Esophagus squamous epithelium (tissue), 5 donors: ENCODE data around the gene SIRPG. TPM values are rescaled to one million over a fixed set of nuclear protein-coding genes. Genes with fewer than 3 reads are reported as not detected.

Experiments used
- DNase-seq: peaks from one replicate; lab custom pipeline; 2025; lab: John Stamatoyannopoulos, UW
- H3K27ac ChIP-seq, 4 donors: fragments of 200-600 bp; sonication (generic); one replicate each; pipeline ENCODE4 v1.5.1; 2016 to 2019; ENCODE audit warnings: mild to moderate bottlenecking in 1 of 4
- H3K27me3 ChIP-seq, 4 donors: fragments of 200-600 bp; sonication (generic); 1 replicate in 3 of 4; 2 replicates in 1 of 4; pipeline versions ENCODE4 v1.5.1 to v1.6.0; 2017 to 2021; ENCODE audit warnings: antibody characterized with exemption in 1 of 4
- H3K36me3 ChIP-seq, 3 donors: fragments of 200-600 bp; sonication (generic); one replicate each; pipeline ENCODE4 v1.5.1; 2016 to 2019
- H3K4me1 ChIP-seq, 3 donors: fragments of 200-600 bp; sonication (generic); one replicate each; pipeline ENCODE4 v1.5.1; 2017 to 2019
- H3K4me3 ChIP-seq, 4 donors: fragments of 200-600 bp; sonication (generic); 1 replicate in 3 of 4; 2 replicates in 1 of 4; pipeline ENCODE4 v1.5.1; 2016 to 2019; ENCODE audit warnings: mild to moderate bottlenecking in 2 of 4, moderate library complexity in 1 of 4
- H3K9me3 ChIP-seq, 3 donors: fragments of 200-600 bp; sonication (generic); one replicate each; pipeline ENCODE4 v1.5.1; 2016 to 2019
- CTCF ChIP-seq, 6 experiments: fragments of 450-650 bp in 4 of 6; fragments of 200-600 bp in 2 of 6; sonication (generic) in 2 of 6; IDR thresholded peaks; one replicate each; pipeline ENCODE4 v1.5.1; 2016 to 2019; ENCODE audit warnings: antibody characterized with exemption in 6 of 6, mild to moderate bottlenecking in 4 of 6, moderate library complexity in 4 of 6
- POLR2A ChIP-seq, 4 donors: fragments of 450-650 bp; IDR thresholded peaks; one replicate each; pipeline ENCODE4 v1.6.1; 2017; ENCODE audit warnings: antibody characterized with exemption in 4 of 4, mild to moderate bottlenecking in 4 of 4, moderate library complexity in 3 of 4
- WGBS, 2 donors: methylation state at CpG; one replicate each; pipeline ENCODE4 v1.1.5; 2018; 5-methylcytosine and 5-hydroxymethylcytosine counted together
- intact Hi-C: fragments of 100-400 bp; cut with DNase I; formaldehyde crosslinking; loops from one replicate; pipeline ENCODE4 v1.15.0; 2022
- total RNA-seq, 4 donors: library from RNA; depleted of rRNA; stranded (reverse); fragments of >200 nt; gene quantifications; one replicate each; pipeline ENCODE4 v1.1.0, GENCODE V29; 2016
- donor health status: DM: yes; HTN: yes; CAD: no.

SIRPG gene
- total RNA-seq, 4 donors from 2014 or later = 1.1 to 1.7 (median 1.5) TPM; not detected in 1

- Histone ChIP-seq H3K27me3 (peaks cover 0 to 10% (median 0%) of the 10 kb centered on the region in 4 donors), H3K4me3 (no peak overlapping the region), H3K27ac (no peak overlapping the region), H3K9me3 (no peaks in the 10 kb centered on the region), H3K36me3 (no peaks in the 10 kb centered on the region), H3K4me1 (no peaks in the 10 kb centered on the region)
- 28 to 34% methylated on average over 2 of the region's 2 CpGs for WGBS, 2 donors
- TF ChIP-seq POLR2A (IDR thresholded peaks at IDR 0.05) (no peak), CTCF (IDR thresholded peaks at IDR 0.05) (no peak)
- no peak for DNase-seq
- intact Hi-C loops = no loop called here
These were observed 32.4 kb downstream of the SIRPG start for GRCh38 chr20:1625083-1625690.

GRCh38 chr20:1623501-1624205, 33.9 kb downstream of the SIRPG start:
- no peak overlapping the region for H3K27ac ChIP-seq
- no peaks in the 10 kb centered on the region for H3K36me3 ChIP-seq
- H3K4me1 ChIP-seq = no peaks in the 10 kb centered on the region
- WGBS, 2 donors = 86 to 87% methylated on average over 12 to 13 of the region's 14 CpGs
- H3K27me3 ChIP-seq = peaks cover 0 to 10% (median 0%) of the 10 kb centered on the region in 4 donors
- no peak overlapping the region for H3K4me3 ChIP-seq
- DNase-seq = no peak
- intact Hi-C loops = no loop called here
- no peaks in the 10 kb centered on the region for H3K9me3 ChIP-seq
- TF ChIP-seq POLR2A (IDR thresholded peaks at IDR 0.05) (no peak), CTCF (IDR thresholded peaks at IDR 0.05) (no peak)

GRCh38 chr20:1622450-1622849, 35.1 kb downstream of the SIRPG start:
- WGBS, 2 donors = 8 to 17% methylated on average over 1 of the region's 1 CpG
- no peak for DNase-seq
- no peaks in the 10 kb centered on the region for H3K9me3 ChIP-seq
- no peak overlapping the region for H3K4me3 ChIP-seq
- H3K4me1 ChIP-seq = no peaks in the 10 kb centered on the region
- H3K27me3 ChIP-seq = peaks cover 0 to 4% (median 0%) of the 10 kb centered on the region in 4 donors
- no peak overlapping the region for H3K27ac ChIP-seq
- TF ChIP-seq CTCF (IDR thresholded peaks at IDR 0.05) = no peak
- intact Hi-C loops = no loop called here
- no peaks in the 10 kb centered on the region for H3K36me3 ChIP-seq

GRCh38 chr20:1621316-1621715, 36.3 kb downstream of the SIRPG start:
- intact Hi-C loops = no loop called here

More at GRCh38 chr20:1621316-1621715, 36.3 kb downstream of the SIRPG start:
- Histone ChIP-seq H3K4me3 (no peak overlapping the region), H3K9me3 (no peaks in the 10 kb centered on the region), H3K27ac (no peak overlapping the region), H3K4me1 (no peaks in the 10 kb centered on the region), H3K27me3 (peaks cover 0 to 4% (median 0%) of the 10 kb centered on the region in 4 donors), H3K36me3 (no peaks in the 10 kb centered on the region)
- TF ChIP-seq CTCF (IDR thresholded peaks at IDR 0.05) = no peak
- no peak for TF ChIP-seq POLR2A (IDR thresholded peaks at IDR 0.05)
- WGBS, 2 donors = 88 to 95% methylated on average over 1 of the region's 1 CpG
- no peak for DNase-seq
